Activated naive CD8-positive, alpha-beta T cell treated with anti-CD3 and anti-CD28 coated beads, Interleukin-2, amount 10 ng/mL, durations not matched to agents 7 days and 5 days (primary cell): ENCODE data around the gene RNU6-1. TPM values are rescaled to one million over a fixed set of nuclear protein-coding genes. Genes with fewer than 3 reads are reported as not detected.

Source experiments
- ATAC-seq: fragments of 150-1000 bp; cut with Tn5 transposase; one replicate; pipeline ENCODE4 v1.10.0; 2021; ENCODE audit warnings: low read depth, moderate library complexity
- POLR2A ChIA-PET: fragments of 350-600 bp; sonication (Branson Sonifier 250); formaldehyde crosslinking; loops from one replicate; lab custom pipeline; 2021; ENCODE audit warnings: antibody characterized with exemption; lab: Charles Lee
- DNase-seq: peaks from one replicate; pipeline ENCODE4 v3.0.0; 2021
- H3K27ac Mint-ChIP-seq: one replicate; pipeline ENCODE4 v1.8.0; 2022; ENCODE audit warnings: mild to moderate bottlenecking, mixed read lengths
- H3K27me3 Mint-ChIP-seq: one replicate; pipeline ENCODE4 v1.8.0; 2022; ENCODE audit warnings: mild to moderate bottlenecking, moderate library complexity, mixed read lengths
- H3K36me3 Mint-ChIP-seq: one replicate; pipeline ENCODE4 v1.8.0; 2021; ENCODE audit warnings: mild to moderate bottlenecking, mixed read lengths
- H3K4me1 Mint-ChIP-seq: one replicate; pipeline ENCODE4 v1.8.0; 2021; ENCODE audit warnings: mixed read lengths
- H3K4me3 Mint-ChIP-seq: one replicate; pipeline ENCODE4 v1.8.0; 2022; ENCODE audit warnings: mild to moderate bottlenecking, moderate library complexity, mixed read lengths
- H3K9me3 Mint-ChIP-seq: one replicate; pipeline ENCODE4 v1.8.0; 2021; ENCODE audit warnings: mixed read lengths
- total RNA-seq, 2 experiments: library from RNA; stranded (reverse); gene quantifications; one replicate each; pipeline ENCODE4 v1.2.3, GENCODE V29; 2021

RNU6-1 gene
- total RNA-seq, 2 experiments from 2014 or later = not detected

GRCh38 chr15:67850994-67851571 lies 11.2 kb upstream of the RNU6-1 start:
- DNase-seq (no peak), ATAC-seq (no peak)
- Mint-ChIP-seq H3K36me3 (peaks cover 1% of the 10 kb centered on the region), H3K27me3 (peaks cover 4% of the 10 kb centered on the region), H3K4me3 (no peak overlapping the region), H3K27ac (no peak overlapping the region), H3K9me3 (peaks cover 1% of the 10 kb centered on the region), H3K4me1 (peaks cover 2% of the 10 kb centered on the region)
- POLR2A ChIA-PET = no interaction called here

GRCh38 chr15:67850336-67850735 lies 10.5 kb upstream of the RNU6-1 start:
- DNase-seq = no peak
- Mint-ChIP-seq H3K27ac (no peak overlapping the region), H3K36me3 (peaks cover 1% of the 10 kb centered on the region), H3K4me1 (peaks cover 2% of the 10 kb centered on the region), H3K27me3 (peaks cover 4% of the 10 kb centered on the region), H3K4me3 (no peak overlapping the region), H3K9me3 (peaks cover 1% of the 10 kb centered on the region)
- POLR2A ChIA-PET = no interaction called here
- no peak for ATAC-seq

DNA sequence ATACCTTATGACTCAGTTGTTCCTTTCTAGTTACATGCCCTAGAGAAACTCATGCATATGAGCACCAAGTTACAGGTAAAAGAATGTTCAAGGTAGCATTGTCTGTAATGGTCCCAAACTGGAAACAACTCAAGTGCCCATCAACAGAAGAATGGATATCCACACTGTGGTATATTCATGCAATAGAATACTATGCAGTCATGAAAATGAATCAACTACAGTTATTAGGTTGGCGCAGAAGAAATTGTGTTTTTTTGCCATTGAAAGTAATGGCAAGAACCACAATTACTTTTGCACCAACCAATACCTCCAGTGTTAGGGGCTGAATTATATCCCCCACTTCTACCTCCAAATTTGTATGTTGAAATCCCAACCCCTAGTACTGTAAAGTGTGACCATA lies 9.7 kb upstream of the RNU6-1 start:
- H3K27me3 Mint-ChIP-seq = peaks cover 4% of the 10 kb centered on the region

GRCh38 chr15:67845974-67846373 lies 6.1 kb upstream of the RNU6-1 start:
- Mint-ChIP-seq H3K36me3 (no peaks in the 10 kb centered on the region), H3K27ac (no peak overlapping the region), H3K4me1 (peaks cover 6% of the 10 kb centered on the region), H3K9me3 (no peaks in the 10 kb centered on the region), H3K4me3 (no peak overlapping the region), H3K27me3 (peaks cover 2% of the 10 kb centered on the region)
- DNase-seq (no peak), ATAC-seq (no peak)
- POLR2A ChIA-PET = no interaction called here

More for the DNA sequence above, 9.7 kb upstream of the RNU6-1 start:
- Mint-ChIP-seq H3K4me3 (no peak overlapping the region), H3K4me1 (peaks cover 2% of the 10 kb centered on the region), H3K27ac (no peak overlapping the region), H3K9me3 (peaks cover 1% of the 10 kb centered on the region), H3K36me3 (peaks cover 1% of the 10 kb centered on the region)
- ATAC-seq = no peak
- POLR2A ChIA-PET = no interaction called here
- no peak for DNase-seq

DNA sequence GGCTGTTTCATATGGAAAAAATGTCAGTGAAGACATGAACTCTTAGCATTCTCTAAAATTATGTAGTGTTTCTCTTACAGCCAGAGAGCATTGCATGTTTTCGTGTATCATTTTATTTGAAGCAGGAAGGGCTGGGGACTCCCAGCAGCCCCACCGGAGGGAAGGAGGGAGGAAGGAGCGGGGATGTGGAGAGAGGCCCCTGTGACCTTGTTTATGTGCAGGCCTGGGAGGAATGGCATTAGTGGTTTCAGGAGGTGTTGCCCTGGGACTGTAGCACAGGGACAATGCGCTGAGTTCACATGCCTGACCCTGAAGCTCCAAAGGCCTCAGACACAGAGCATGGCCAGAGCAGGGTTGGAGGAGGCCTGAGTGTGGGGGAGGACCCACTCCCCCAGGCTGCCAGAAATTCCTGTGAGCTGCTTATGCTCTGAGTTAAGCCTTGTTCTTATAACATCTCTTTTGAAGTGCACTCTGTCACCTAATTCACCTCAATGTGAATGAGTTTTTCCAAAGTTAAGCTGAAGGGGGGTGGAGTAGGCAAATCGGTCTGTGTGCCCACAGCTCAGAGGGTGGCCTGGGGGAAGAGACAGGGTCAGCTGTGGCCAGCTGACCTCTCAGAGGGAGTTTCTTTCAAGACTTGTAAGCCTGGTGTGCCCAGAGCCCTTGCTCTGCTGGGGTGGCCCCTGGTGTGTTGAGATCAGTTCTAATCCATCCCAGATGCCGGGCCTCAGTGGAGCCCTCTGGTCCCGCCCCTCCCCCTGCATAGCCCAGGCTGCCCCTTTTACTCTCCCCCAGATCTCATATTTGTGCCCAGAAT lies 3.9 kb upstream of the RNU6-1 start:
- no peak overlapping the region for H3K27ac Mint-ChIP-seq
- POLR2A ChIA-PET = no interaction called here
- H3K4me3 Mint-ChIP-seq = no peak overlapping the region

DNA sequence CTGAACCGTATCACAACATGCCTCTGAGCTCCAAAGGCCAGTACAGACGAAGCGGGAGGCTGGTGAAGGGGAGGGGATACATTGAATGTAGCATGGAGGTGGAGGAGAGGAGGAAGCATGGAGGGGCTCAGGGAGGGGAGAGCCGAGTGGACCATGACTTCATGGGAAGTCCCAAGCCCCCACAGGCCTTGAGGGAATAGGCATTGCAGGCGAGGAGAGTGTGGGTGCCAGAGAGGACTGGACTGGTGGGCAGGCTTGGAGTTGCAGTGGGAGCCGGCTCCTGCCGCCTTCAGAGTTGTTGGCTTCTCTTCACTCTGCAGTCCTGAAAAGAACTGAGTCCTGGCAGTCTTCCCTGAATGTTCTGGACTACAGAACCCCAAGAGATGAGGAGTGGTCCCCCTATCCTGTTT lies 3.3 kb upstream of the RNU6-1 start:
- peaks cover 3% of the 10 kb centered on the region for H3K36me3 Mint-ChIP-seq
- H3K4me1 Mint-ChIP-seq = peaks cover 15% of the 10 kb centered on the region
- peaks cover 4% of the 10 kb centered on the region for H3K27me3 Mint-ChIP-seq
- no peak overlapping the region for H3K4me3 Mint-ChIP-seq
- DNase-seq (no peak), ATAC-seq (no peak)
- POLR2A ChIA-PET = no interaction called here
- H3K27ac Mint-ChIP-seq = no peak overlapping the region
- H3K9me3 Mint-ChIP-seq = no peaks in the 10 kb centered on the region

More for the DNA sequence above, 3.9 kb upstream of the RNU6-1 start:
- peaks cover 3% of the 10 kb centered on the region for H3K36me3 Mint-ChIP-seq
- DNase-seq (no peak), ATAC-seq (no peak)
- no peaks in the 10 kb centered on the region for H3K9me3 Mint-ChIP-seq
- H3K4me1 Mint-ChIP-seq = peaks cover 12% of the 10 kb centered on the region
- no peaks in the 10 kb centered on the region for H3K27me3 Mint-ChIP-seq

DNA sequence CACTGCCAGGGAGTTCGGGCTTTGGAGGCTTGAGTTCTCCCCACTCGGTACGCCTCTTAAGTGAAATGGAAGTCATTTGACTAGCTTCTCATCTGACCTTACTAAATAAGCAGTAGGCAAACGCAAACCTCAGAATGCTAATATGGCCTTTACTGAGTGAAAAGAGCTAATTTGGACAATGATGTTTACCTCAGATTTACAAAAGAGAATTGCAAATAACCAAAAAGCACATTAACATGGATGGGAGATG lies 1.6 kb upstream of the RNU6-1 start:
- H3K4me3 Mint-ChIP-seq = peak overlapping the region; percentile 91
- H3K36me3 Mint-ChIP-seq = peaks cover 3% of the 10 kb centered on the region
- peaks cover 20% of the 10 kb centered on the region for H3K4me1 Mint-ChIP-seq
- H3K27me3 Mint-ChIP-seq = peaks cover 12% of the 10 kb centered on the region
- DNase-seq (no peak), ATAC-seq (no peak)
- H3K9me3 Mint-ChIP-seq = no peaks in the 10 kb centered on the region
- H3K27ac Mint-ChIP-seq = no peak overlapping the region
- POLR2A ChIA-PET = interaction anchor here (0.7 to 2.0 kb wide), 6 partner anchors 17 to 816 kb away, joined by 3 to 10 read pairs (median 4); partner anchors contain the start of genes C15orf61 and PIAS1

- POLR2A ChIA-PET = interaction anchor here (0.7 to 2.0 kb wide), 8 partner anchors 17 to 815 kb away, joined by 3 to 10 read pairs (median 4); partner anchors contain the start of genes C15orf61, MAP2K5 and PIAS1
- peaks cover 22% of the 10 kb centered on the region for H3K4me1 Mint-ChIP-seq
- H3K4me3 Mint-ChIP-seq = peak overlapping the region; percentile 91
- no peaks in the 10 kb centered on the region for H3K9me3 Mint-ChIP-seq
- DNase-seq (peak; percentile 53), ATAC-seq (no peak)
- peaks cover 3% of the 10 kb centered on the region for H3K36me3 Mint-ChIP-seq
- peaks cover 18% of the 10 kb centered on the region for H3K27me3 Mint-ChIP-seq
- H3K27ac Mint-ChIP-seq = peak overlapping the region; percentile 95
These were observed 1.1 kb upstream of the RNU6-1 start for GRCh38 chr15:67840749-67841512.

GRCh38 chr15:67839499-67839928 lies 331 bp downstream of the RNU6-1 start:
- peaks cover 3% of the 10 kb centered on the region for H3K36me3 Mint-ChIP-seq

GRCh38 chr15:67838789-67839332 lies 984 bp downstream of the RNU6-1 start:
- no peaks in the 10 kb centered on the region for H3K9me3 Mint-ChIP-seq
- H3K27me3 Mint-ChIP-seq = peaks cover 37% of the 10 kb centered on the region
- H3K4me3 Mint-ChIP-seq = peak overlapping the region; percentile 91
- DNase-seq = no peak
- no peak overlapping the region for H3K27ac Mint-ChIP-seq
- H3K4me1 Mint-ChIP-seq = peaks cover 30% of the 10 kb centered on the region
- POLR2A ChIA-PET = no interaction called here
- H3K36me3 Mint-ChIP-seq = peaks cover 3% of the 10 kb centered on the region
- ATAC-seq = no peak

More at GRCh38 chr15:67839499-67839928, 331 bp downstream of the RNU6-1 start:
- Mint-ChIP-seq H3K9me3 (no peaks in the 10 kb centered on the region), H3K27me3 (peaks cover 32% of the 10 kb centered on the region), H3K4me3 (peak overlapping the region; percentile 91), H3K4me1 (peaks cover 26% of the 10 kb centered on the region), H3K27ac (peak overlapping the region; percentile 95)
- POLR2A ChIA-PET = interaction anchor here (0.6 kb wide), 1 partner anchor 581 kb away, joined by 5 read pairs; no protein-coding TSS in a partner anchor
- DNase-seq (no peak), ATAC-seq (peak; percentile 20)

GRCh38 chr15:67836955-67837354 lies 2.9 kb downstream of the RNU6-1 start:
- ATAC-seq (no peak), DNase-seq (no peak)
- no peaks in the 10 kb centered on the region for H3K9me3 Mint-ChIP-seq
- H3K27me3 Mint-ChIP-seq = peaks cover 56% of the 10 kb centered on the region
- H3K36me3 Mint-ChIP-seq = peaks cover 3% of the 10 kb centered on the region
- no peak overlapping the region for H3K27ac Mint-ChIP-seq
- POLR2A ChIA-PET = interaction anchor here (0.8 kb wide), 1 partner anchor 316 kb away, joined by 4 read pairs; the partner anchor contains the start of gene C15orf61
- peaks cover 39% of the 10 kb centered on the region for H3K4me1 Mint-ChIP-seq
- H3K4me3 Mint-ChIP-seq = no peak overlapping the region

GRCh38 chr15:67836477-67836876 lies 3.4 kb downstream of the RNU6-1 start:
- no peak overlapping the region for H3K27ac Mint-ChIP-seq
- H3K9me3 Mint-ChIP-seq = no peaks in the 10 kb centered on the region
- peak overlapping the region; percentile 78 for H3K4me3 Mint-ChIP-seq
- DNase-seq (peak; percentile 55), ATAC-seq (no peak)
- H3K4me1 Mint-ChIP-seq = peaks cover 39% of the 10 kb centered on the region
- H3K36me3 Mint-ChIP-seq = peaks cover 3% of the 10 kb centered on the region
- peaks cover 60% of the 10 kb centered on the region for H3K27me3 Mint-ChIP-seq
- POLR2A ChIA-PET = interaction anchor here (0.8 kb wide), 1 partner anchor 315 kb away, joined by 4 read pairs; the partner anchor contains the start of gene C15orf61

DNA sequence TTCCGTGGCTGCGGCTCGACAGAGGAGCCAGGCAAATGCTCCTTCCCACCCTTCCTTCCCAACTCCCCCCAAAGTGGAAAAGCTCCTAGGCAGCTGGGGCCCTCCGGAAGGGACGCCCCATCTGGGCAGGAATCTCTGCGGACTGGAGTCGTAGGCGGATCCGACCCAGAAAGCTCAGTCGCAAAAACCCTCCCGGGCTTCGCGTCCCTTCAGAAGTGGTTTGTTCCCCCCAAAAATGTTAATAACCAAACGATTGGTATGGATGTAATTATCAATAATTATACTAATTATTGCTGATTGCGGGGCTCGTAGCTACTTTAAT lies 3.8 kb downstream of the RNU6-1 start:
- no peak overlapping the region for H3K27ac Mint-ChIP-seq
- POLR2A ChIA-PET = no interaction called here
- peak overlapping the region; percentile 78 for H3K4me3 Mint-ChIP-seq
- H3K27me3 Mint-ChIP-seq = peaks cover 64% of the 10 kb centered on the region
- no peaks in the 10 kb centered on the region for H3K9me3 Mint-ChIP-seq
- peaks cover 35% of the 10 kb centered on the region for H3K4me1 Mint-ChIP-seq
- peak; percentile 47 for DNase-seq
- peaks cover 3% of the 10 kb centered on the region for H3K36me3 Mint-ChIP-seq
- no peak for ATAC-seq
